Smooth muscle cell (in vitro differentiated cells): ENCODE measurements around the gene CPM. TPM values are rescaled to one million over a fixed set of nuclear protein-coding genes. Genes with fewer than 3 reads are reported as not detected.

Experiments used
- DNase-seq: peaks from one replicate; lab custom pipeline; 2025; ENCODE audit not compliant: unreplicated experiment; lab: John Stamatoyannopoulos, UW
- H2AFZ ChIP-seq: fragments of 200-600 bp; sonication (generic); 2 replicates; pipeline ENCODE4 v1.6.0; 2016; ENCODE audit warnings: antibody characterized with exemption, low read depth, mild to moderate bottlenecking
- H3F3A ChIP-seq: fragments of 200-600 bp; sonication (generic); 2 replicates; pipeline ENCODE4 v1.6.0; 2017; ENCODE audit warnings: antibody characterized with exemption, low read depth
- H3K27ac ChIP-seq: fragments of 200-600 bp; sonication (generic); 2 replicates; pipeline ENCODE4 v1.5.1; 2016; ENCODE audit warnings: low read depth, mild to moderate bottlenecking
- H3K27me3 ChIP-seq: fragments of 200-600 bp; sonication (generic); 2 replicates; pipeline ENCODE4 v1.6.1; 2016; ENCODE audit warnings: low read depth, mild to moderate bottlenecking
- H3K36me3 ChIP-seq: fragments of 200-600 bp; sonication (generic); 2 replicates; pipeline ENCODE4 v1.5.1; 2016; ENCODE audit warnings: low read depth
- H3K4me1 ChIP-seq: fragments of 200-600 bp; sonication (generic); 2 replicates; pipeline ENCODE4 v1.5.1; 2016; ENCODE audit warnings: low read depth
- H3K4me2 ChIP-seq: fragments of 200-600 bp; sonication (generic); 2 replicates; pipeline ENCODE4 v1.6.0; 2016; ENCODE audit warnings: mild to moderate bottlenecking
- H3K4me3 ChIP-seq: fragments of 200-600 bp; sonication (generic); 2 replicates; pipeline ENCODE4 v1.5.1; 2016; ENCODE audit warnings: mild to moderate bottlenecking
- H3K79me2 ChIP-seq: fragments of 200-600 bp; sonication (generic); 2 replicates; pipeline ENCODE4 v1.6.0; 2016; ENCODE audit warnings: low read depth, mild to moderate bottlenecking
- H3K9ac ChIP-seq: fragments of 200-600 bp; sonication (generic); 2 replicates; pipeline ENCODE4 v1.6.0; 2016; ENCODE audit warnings: low read depth
- H3K9me3 ChIP-seq: fragments of 200-600 bp; sonication (generic); replicated peaks from 2 replicates; pipeline ENCODE4 v1.5.1; 2016; ENCODE audit warnings: low read depth
- H4K20me1 ChIP-seq: fragments of 200-600 bp; sonication (generic); 2 replicates; pipeline ENCODE4 v1.6.0; 2016; ENCODE audit warnings: low read depth
- CTCF ChIP-seq: fragments of 200-600 bp; sonication (generic); IDR thresholded peaks from 2 replicates; pipeline ENCODE4 v1.5.1; 2017; ENCODE audit warnings: borderline replicate concordance, mild to moderate bottlenecking, antibody characterized with exemption; ENCODE audit not compliant: insufficient read depth, poor library complexity, severe bottlenecking
- WGBS: methylation state at CpG from one replicate; pipeline ENCODE4 v1.1.7; 2016; ENCODE audit warnings: low lambda C conversion rate; 5-methylcytosine and 5-hydroxymethylcytosine counted together
- polyA plus RNA-seq: library from polyadenylated mRNA; unstranded; fragments of >200 nt; fragmentation: Nextera tagmentation; extraction: Ambion mirVana; gene quantifications from 2 replicates; pipeline ENCODE4 v1.2.1, GENCODE V29; 2016
- total RNA-seq: library from RNA; depleted of rRNA; stranded (reverse); fragments of >200 nt; gene quantifications from 2 replicates; pipeline ENCODE4 v1.2.3, GENCODE V29; 2014

Gene CPM
- total and polyA plus RNA-seq, 2 experiments from 2014 or later: 0.57 to 6.2 TPM

- Histone ChIP-seq H4K20me1 (no peaks in the 10 kb centered on the region), H3K27me3 (no peaks in the 10 kb centered on the region), H3K4me3 (no peak overlapping the region), H3F3A (no peaks in the 10 kb centered on the region), H3K27ac (no peak overlapping the region), H2AFZ (no peak overlapping the region), H3K4me2 (no peak overlapping the region), H3K9me3 (no peaks in the 10 kb centered on the region), H3K36me3 (no peaks in the 10 kb centered on the region), H3K9ac (no peak overlapping the region), H3K79me2 (no peaks in the 10 kb centered on the region), H3K4me1 (no peaks in the 10 kb centered on the region)
- TF ChIP-seq CTCF: no peak
- 91% methylated on average over 4 of the region's 4 CpGs for WGBS
- no peak for DNase-seq
Observed at GRCh38 chr12:68878283-68878682, 54.7 kb downstream of the CPM start.

- Histone ChIP-seq H2AFZ (no peak overlapping the region), H3K9ac (no peak overlapping the region), H3K27me3 (no peaks in the 10 kb centered on the region), H4K20me1 (no peaks in the 10 kb centered on the region), H3K36me3 (no peaks in the 10 kb centered on the region), H3K9me3 (no peaks in the 10 kb centered on the region), H3K4me3 (no peak overlapping the region), H3K79me2 (no peaks in the 10 kb centered on the region), H3K4me1 (no peaks in the 10 kb centered on the region), H3F3A (no peaks in the 10 kb centered on the region), H3K4me2 (no peak overlapping the region), H3K27ac (no peak overlapping the region)
- no peak for TF ChIP-seq CTCF
- WGBS: 94% methylated on average over 4 of the region's 4 CpGs
- DNase-seq: no peak
Observed at GRCh38 chr12:68877583-68877982, 55.4 kb downstream of the CPM start.

GRCh38 chr12:68876461-68876860 lies 56.5 kb downstream of the CPM start:
- Histone ChIP-seq H3K4me2 (no peak overlapping the region), H4K20me1 (no peaks in the 10 kb centered on the region), H3F3A (no peaks in the 10 kb centered on the region), H3K9ac (no peak overlapping the region), H2AFZ (no peak overlapping the region), H3K27ac (no peak overlapping the region), H3K4me3 (no peak overlapping the region), H3K4me1 (no peaks in the 10 kb centered on the region), H3K9me3 (no peaks in the 10 kb centered on the region), H3K27me3 (no peaks in the 10 kb centered on the region), H3K79me2 (no peaks in the 10 kb centered on the region), H3K36me3 (no peaks in the 10 kb centered on the region)
- WGBS: 92% methylated on average over 4 of the region's 4 CpGs
- DNase-seq: no peak
- no peak for TF ChIP-seq CTCF

- Histone ChIP-seq H2AFZ (no peak overlapping the region), H3K9me3 (no peaks in the 10 kb centered on the region), H3F3A (no peaks in the 10 kb centered on the region), H3K4me2 (no peak overlapping the region), H4K20me1 (no peaks in the 10 kb centered on the region), H3K27me3 (peaks cover 20% of the 10 kb centered on the region), H3K4me3 (no peak overlapping the region), H3K36me3 (no peaks in the 10 kb centered on the region), H3K4me1 (no peaks in the 10 kb centered on the region), H3K79me2 (no peaks in the 10 kb centered on the region), H3K9ac (no peak overlapping the region), H3K27ac (no peak overlapping the region)
- TF ChIP-seq CTCF: no peak
- WGBS: 84% methylated on average over 4 of the region's 4 CpGs
- no peak for DNase-seq
Observed at GRCh38 chr12:68873316-68873715, 59.7 kb downstream of the CPM start.
